Neural progenitor cell (in vitro differentiated cells): ENCODE results near the gene MT1B. TPM values are rescaled to one million over a fixed set of nuclear protein-coding genes. Genes with fewer than 3 reads are reported as not detected.

Experiments used
- DNase-seq: peaks from one replicate; pipeline ENCODE4 v3.0.0-alpha.2; 2016; ENCODE audit warnings: low spot score
- H2AFZ ChIP-seq: fragments of 200-600 bp; sonication (generic); replicated peaks from 2 replicates; pipeline ENCODE4 v1.6.1; 2016; ENCODE audit warnings: antibody characterized with exemption
- H3F3A ChIP-seq: fragments of 200-600 bp; sonication (generic); 2 replicates; pipeline ENCODE4 v1.6.1; 2016; ENCODE audit warnings: antibody characterized with exemption, low read depth
- H3K27ac ChIP-seq: fragments of 200-600 bp; sonication (generic); 2 replicates; pipeline ENCODE4 v1.5.1; 2016; ENCODE audit warnings: mild to moderate bottlenecking
- H3K27me3 ChIP-seq: fragments of 200-600 bp; sonication (generic); 2 replicates; pipeline ENCODE4 v1.6.1; 2016; ENCODE audit warnings: mild to moderate bottlenecking, moderate library complexity
- H3K36me3 ChIP-seq: fragments of 200-600 bp; sonication (generic); 2 replicates; pipeline ENCODE4 v1.5.1; 2016
- H3K4me1 ChIP-seq: fragments of 200-600 bp; sonication (generic); 2 replicates; pipeline ENCODE4 v1.6.1; 2016; ENCODE audit warnings: mixed run types
- H3K4me2 ChIP-seq: fragments of 200-600 bp; sonication (generic); 2 replicates; pipeline ENCODE4 v1.6.1; 2016
- H3K4me3 ChIP-seq: fragments of 200-600 bp; sonication (generic); 2 replicates; pipeline ENCODE4 v1.5.1; 2016
- H3K79me2 ChIP-seq: fragments of 200-600 bp; sonication (generic); 2 replicates; pipeline ENCODE4 v1.6.1; 2016; ENCODE audit warnings: low read depth
- H3K9ac ChIP-seq: fragments of 200-600 bp; sonication (generic); 2 replicates; pipeline ENCODE4 v1.6.1; 2016
- H3K9me3 ChIP-seq: fragments of 200-600 bp; sonication (generic); 2 replicates; pipeline ENCODE4 v1.5.1; 2016; ENCODE audit warnings: low read depth
- H4K20me1 ChIP-seq: fragments of 200-600 bp; sonication (generic); 2 replicates; pipeline ENCODE4 v1.6.1; 2016; ENCODE audit warnings: low read depth
- H3K27ac Mint-ChIP-seq: 3 replicates; pipeline ENCODE4 v1.8.0; 2021; ENCODE audit warnings: mixed read lengths
- H3K27me3 Mint-ChIP-seq: 2 replicates; pipeline ENCODE4 v1.8.0; 2022; ENCODE audit warnings: low read depth, mild to moderate bottlenecking, inconsistent platforms, moderate library complexity, mixed read lengths; ENCODE audit not compliant: insufficient read depth
- H3K36me3 Mint-ChIP-seq: 3 replicates; pipeline ENCODE4 v1.8.0; 2021; ENCODE audit warnings: mixed read lengths
- H3K4me1 Mint-ChIP-seq: 3 replicates; pipeline ENCODE4 v1.8.0; 2021; ENCODE audit warnings: mixed read lengths
- H3K4me3 Mint-ChIP-seq: 3 replicates; pipeline ENCODE4 v1.8.0; 2021; ENCODE audit warnings: mild to moderate bottlenecking, moderate library complexity, mixed read lengths
- H3K9me3 Mint-ChIP-seq: 3 replicates; pipeline ENCODE4 v1.8.0; 2020; ENCODE audit warnings: mixed read lengths
- EZH2 ChIP-seq: fragments of 200-600 bp; sonication (generic); IDR thresholded peaks from 2 replicates; pipeline ENCODE4 v1.6.1; 2017; ENCODE audit warnings: antibody characterized with exemption, mild to moderate bottlenecking, moderate library complexity
- EZH2phosphoT487 ChIP-seq: fragments of 200-600 bp; sonication (generic); IDR thresholded peaks from 2 replicates; pipeline ENCODE4 v1.6.1; 2017; ENCODE audit warnings: antibody characterized with exemption
- total RNA-seq: library from RNA; depleted of rRNA; stranded (reverse); fragments of >200 nt; gene quantifications from 2 replicates; pipeline ENCODE4 v1.2.3, GENCODE V29; 2015; ENCODE audit warnings: low replicate concordance
- TF ChIP-seq, protein P1 (sequence below): fragments of 200-600 bp; sonication (generic); IDR thresholded peaks from 2 replicates; pipeline ENCODE4 v1.5.1; 2017; ENCODE audit warnings: antibody characterized with exemption, mild to moderate bottlenecking

Gene MT1B
- total RNA-seq, 1 donor from 2014 or later, result not detected

DNA sequence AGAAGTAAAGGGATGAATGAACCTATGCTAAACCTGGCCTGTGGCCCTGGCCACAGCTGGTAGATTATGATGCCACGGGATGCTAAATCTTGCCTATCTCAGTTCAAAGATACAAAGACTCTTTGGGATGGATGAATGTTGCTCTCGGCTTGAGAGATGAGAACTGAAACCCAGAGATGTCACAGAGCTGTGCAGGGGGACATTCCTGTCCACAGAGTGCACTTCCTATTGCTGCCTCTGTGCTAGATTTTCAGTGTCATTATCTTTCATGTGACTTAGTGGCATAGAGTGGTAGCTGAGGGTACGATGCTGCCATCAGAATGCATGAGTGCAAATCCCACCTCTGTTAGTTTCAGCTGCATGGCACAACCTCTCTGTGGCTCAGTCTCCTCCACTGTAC, 21.6 kb upstream of the MT1B start:
- peaks cover 19% of the 10 kb centered on the region for H3K4me1 Mint-ChIP-seq
- Histone ChIP-seq H3K27me3 (peaks cover 100% of the 10 kb centered on the region), H4K20me1 (peaks cover 67% of the 10 kb centered on the region), H2AFZ (no peak overlapping the region), H3K4me2 (no peak overlapping the region), H3K36me3 (no peaks in the 10 kb centered on the region), H3K9me3 (no peaks in the 10 kb centered on the region), H3K79me2 (no peaks in the 10 kb centered on the region), H3K4me3 (no peak overlapping the region), H3K27ac (no peak overlapping the region), H3K9ac (no peak overlapping the region), H3K4me1 (peaks cover 12% of the 10 kb centered on the region), H3F3A (peaks cover 6% of the 10 kb centered on the region)
- H3K36me3 Mint-ChIP-seq, result no peaks in the 10 kb centered on the region
- no peak for DNase-seq
- TF ChIP-seq EZH2, result no peak
- TF ChIP-seq, protein P1, sequence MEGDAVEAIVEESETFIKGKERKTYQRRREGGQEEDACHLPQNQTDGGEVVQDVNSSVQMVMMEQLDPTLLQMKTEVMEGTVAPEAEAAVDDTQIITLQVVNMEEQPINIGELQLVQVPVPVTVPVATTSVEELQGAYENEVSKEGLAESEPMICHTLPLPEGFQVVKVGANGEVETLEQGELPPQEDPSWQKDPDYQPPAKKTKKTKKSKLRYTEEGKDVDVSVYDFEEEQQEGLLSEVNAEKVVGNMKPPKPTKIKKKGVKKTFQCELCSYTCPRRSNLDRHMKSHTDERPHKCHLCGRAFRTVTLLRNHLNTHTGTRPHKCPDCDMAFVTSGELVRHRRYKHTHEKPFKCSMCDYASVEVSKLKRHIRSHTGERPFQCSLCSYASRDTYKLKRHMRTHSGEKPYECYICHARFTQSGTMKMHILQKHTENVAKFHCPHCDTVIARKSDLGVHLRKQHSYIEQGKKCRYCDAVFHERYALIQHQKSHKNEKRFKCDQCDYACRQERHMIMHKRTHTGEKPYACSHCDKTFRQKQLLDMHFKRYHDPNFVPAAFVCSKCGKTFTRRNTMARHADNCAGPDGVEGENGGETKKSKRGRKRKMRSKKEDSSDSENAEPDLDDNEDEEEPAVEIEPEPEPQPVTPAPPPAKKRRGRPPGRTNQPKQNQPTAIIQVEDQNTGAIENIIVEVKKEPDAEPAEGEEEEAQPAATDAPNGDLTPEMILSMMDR, result no peak
- H3K27me3 Mint-ChIP-seq, result peaks cover 85% of the 10 kb centered on the region
- no peak overlapping the region for H3K27ac Mint-ChIP-seq
- H3K9me3 Mint-ChIP-seq, result peaks cover 3% of the 10 kb centered on the region
- no peak overlapping the region for H3K4me3 Mint-ChIP-seq

- Mint-ChIP-seq H3K9me3 (peaks cover 3% of the 10 kb centered on the region), H3K27me3 (peaks cover 85% of the 10 kb centered on the region), H3K4me1 (peaks cover 14% of the 10 kb centered on the region), H3K36me3 (no peaks in the 10 kb centered on the region), H3K4me3 (peak overlapping the region; percentile 78), H3K27ac (no peak overlapping the region)
- Histone ChIP-seq H3K4me2 (no peak overlapping the region), H4K20me1 (peaks cover 67% of the 10 kb centered on the region), H3K9ac (no peak overlapping the region), H3K9me3 (no peaks in the 10 kb centered on the region), H2AFZ (no peak overlapping the region), H3K27me3 (peaks cover 100% of the 10 kb centered on the region), H3K4me3 (no peak overlapping the region), H3K36me3 (no peaks in the 10 kb centered on the region), H3K27ac (no peak overlapping the region), H3K79me2 (no peaks in the 10 kb centered on the region), H3K4me1 (peaks cover 16% of the 10 kb centered on the region), H3F3A (no peaks in the 10 kb centered on the region)
- no peak for DNase-seq
- TF ChIP-seq EZH2 (no peak), EZH2phosphoT487 (no peak)
- TF ChIP-seq, protein P1, result no peak
Observed at GRCh38 chr16:56631197-56631596, 20.5 kb upstream of the MT1B start.

- peak overlapping the region; percentile 83 for H3K4me2 ChIP-seq
- peak; percentile 96 for TF ChIP-seq EZH2phosphoT487
- TF ChIP-seq EZH2, result no peak
Observed at GRCh38 chr16:56631832-56632155, 19.9 kb upstream of the MT1B start.

DNA sequence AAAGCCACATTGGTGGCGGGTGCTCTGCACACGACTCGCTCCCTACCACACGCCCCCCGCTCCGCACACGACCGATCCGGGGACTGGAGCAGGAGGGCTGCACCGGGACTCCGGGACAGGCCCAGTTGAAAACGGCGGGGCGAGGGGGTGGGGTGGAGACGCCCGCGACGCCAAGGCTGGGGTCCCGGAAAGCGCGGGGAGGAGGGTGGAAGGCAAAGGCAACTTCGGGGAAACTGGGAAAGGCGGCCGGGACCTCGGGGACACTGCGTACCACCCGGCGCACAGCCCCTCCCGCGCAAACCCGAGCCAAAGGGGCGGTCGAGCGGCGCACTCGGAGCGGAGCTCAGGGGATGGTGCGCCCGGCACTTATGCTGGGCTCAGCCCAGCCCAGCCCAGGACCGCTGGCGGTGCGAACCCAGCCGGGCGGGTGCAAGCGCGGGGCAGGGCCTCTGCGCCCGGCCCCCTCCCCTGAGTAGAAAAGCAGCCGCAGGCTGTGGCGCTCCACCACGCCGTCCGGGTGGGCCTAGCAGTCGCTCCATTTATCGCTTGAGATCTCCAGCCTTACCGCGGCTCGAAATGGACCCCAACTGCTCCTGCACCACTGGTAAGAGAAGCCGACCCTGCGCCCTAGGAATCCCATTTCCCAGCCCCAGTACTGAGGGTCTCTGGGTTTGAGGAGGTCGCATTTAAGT, 19.4 kb upstream of the MT1B start, which contains the start of gene MT1M:
MT1M (plus strand) TSS at position 504 of the 692 bp plus-strand sequence; CDS start at position 577, 73 bp downstream.
- H3K27me3 ChIP-seq, result peaks cover 100% of the 10 kb centered on the region
- H3K36me3 ChIP-seq, result no peaks in the 10 kb centered on the region
- peaks cover 14% of the 10 kb centered on the region for H3K4me1 Mint-ChIP-seq
- H3K9me3 ChIP-seq, result no peaks in the 10 kb centered on the region
- H3K4me2 ChIP-seq, result peak within 1 kb of the TSS; percentile 83
- H3K36me3 Mint-ChIP-seq, result no peaks in the 10 kb centered on the region
- H3F3A ChIP-seq, result no peaks in the 10 kb centered on the region
- H3K27me3 Mint-ChIP-seq, result peaks cover 85% of the 10 kb centered on the region
- H3K79me2 ChIP-seq, result no peaks in the 10 kb centered on the region
- peaks cover 66% of the 10 kb centered on the region for H4K20me1 ChIP-seq
- peak within 1 kb of the TSS; percentile 78 for H3K4me3 Mint-ChIP-seq
- H3K27ac ChIP-seq, result no peak within 1 kb of the TSS
- H3K9me3 Mint-ChIP-seq, result peaks cover 3% of the 10 kb centered on the region
- H2AFZ ChIP-seq, result peak within 1 kb of the TSS; percentile 77
- peak; percentile 91 for TF ChIP-seq EZH2phosphoT487
- peak; percentile 98 for TF ChIP-seq EZH2
- TF ChIP-seq, protein P1, result no peak
- H3K27ac Mint-ChIP-seq, result no peak within 1 kb of the TSS
- peaks cover 16% of the 10 kb centered on the region for H3K4me1 ChIP-seq
- DNase-seq, result peak; percentile 66
- no peak within 1 kb of the TSS for H3K9ac ChIP-seq
- peak within 1 kb of the TSS; percentile 47 for H3K4me3 ChIP-seq

More at GRCh38 chr16:56631832-56632155, 19.9 kb upstream of the MT1B start:
- Mint-ChIP-seq H3K9me3 (peaks cover 3% of the 10 kb centered on the region), H3K4me3 (peak overlapping the region; percentile 78), H3K36me3 (no peaks in the 10 kb centered on the region), H3K27me3 (peaks cover 85% of the 10 kb centered on the region), H3K27ac (no peak overlapping the region), H3K4me1 (peaks cover 14% of the 10 kb centered on the region)
- H3K79me2 ChIP-seq, result no peaks in the 10 kb centered on the region
- no peak overlapping the region for H3K9ac ChIP-seq
- H3K9me3 ChIP-seq, result no peaks in the 10 kb centered on the region
- H4K20me1 ChIP-seq, result peaks cover 67% of the 10 kb centered on the region
- no peak overlapping the region for H3K27ac ChIP-seq
- peak overlapping the region; percentile 77 for H2AFZ ChIP-seq
- H3K27me3 ChIP-seq, result peaks cover 100% of the 10 kb centered on the region
- peaks cover 16% of the 10 kb centered on the region for H3K4me1 ChIP-seq
- no peak for DNase-seq
- peak overlapping the region; percentile 47 for H3K4me3 ChIP-seq
- no peaks in the 10 kb centered on the region for H3F3A ChIP-seq
- no peaks in the 10 kb centered on the region for H3K36me3 ChIP-seq
